ENCODE measurements around the gene SLC6A19.

The SLC6A19 gene

GRCh38 chr5:1167361-1167727, 34.1 kb upstream of the SLC6A19 start:
- DNase-seq = no peak

GRCh38 chr5:1167728-1168709, 33.4 kb upstream of the SLC6A19 start:
- peak; percentile 45 for DNase-seq

GRCh38 chr5:1168796-1169195, 32.6 kb upstream of the SLC6A19 start:
- DNase-seq = peak; percentile 76

- DNase-seq = no peak
Measured at GRCh38 chr5:1169211-1170115, 31.9 kb upstream of the SLC6A19 start.

- DNase-seq = no peak
Measured at GRCh38 chr5:1171340-1171941, 30.0 kb upstream of the SLC6A19 start.

GRCh38 chr5:1172007-1172581, 29.3 kb upstream of the SLC6A19 start:
- DNase-seq = no peak

GRCh38 chr5:1172670-1173404, 28.6 kb upstream of the SLC6A19 start:
- no peak for DNase-seq

- no peak for DNase-seq
Measured at GRCh38 chr5:1173485-1174070, 27.8 kb upstream of the SLC6A19 start.

GRCh38 chr5:1174122-1174936, 27.1 kb upstream of the SLC6A19 start:
- DNase-seq = no peak

- DNase-seq = no peak
Measured at GRCh38 chr5:1175015-1175414, 26.4 kb upstream of the SLC6A19 start.

- DNase-seq = no peak
Measured at GRCh38 chr5:1175801-1176472, 25.5 kb upstream of the SLC6A19 start.

- no peak for DNase-seq
Measured at GRCh38 chr5:1176473-1177391, 24.7 kb upstream of the SLC6A19 start.

GRCh38 chr5:1177826-1178528, 23.4 kb upstream of the SLC6A19 start:
- no peak for DNase-seq

- DNase-seq = no peak
Measured at GRCh38 chr5:1178529-1179382, 22.6 kb upstream of the SLC6A19 start.

- DNase-seq = no peak
Measured at GRCh38 chr5:1179383-1179715, 22.0 kb upstream of the SLC6A19 start.

- DNase-seq = no peak
Measured at GRCh38 chr5:1180096-1180495, 21.3 kb upstream of the SLC6A19 start.

GRCh38 chr5:1180841-1181271, 20.5 kb upstream of the SLC6A19 start:
- no peak for DNase-seq
